Suprapubic skin (tissue), 3 donors: ENCODE results near the gene SEMA3D.

Experiments used
- CTCF ChIP-seq, 2 donors: fragments of 200-600 bp in 1 of 2; fragments of 450-650 bp in 1 of 2; sonication (generic) in 1 of 2; IDR thresholded peaks; one replicate each; pipeline ENCODE4 v1.5.1; 2016 to 2019; ENCODE audit warnings: antibody characterized with exemption in 2 of 2, mild to moderate bottlenecking in 1 of 2, moderate library complexity in 1 of 2
- EP300 ChIP-seq: sonication (generic); formaldehyde crosslinking; IDR thresholded peaks from one replicate; pipeline ENCODE4 v1.6.1; 2017; ENCODE audit warnings: antibody characterized with exemption
- POLR2A ChIP-seq, 2 donors: fragments of 450-650 bp; IDR thresholded peaks; one replicate each; pipeline ENCODE4 v1.6.1; 2017; ENCODE audit warnings: antibody characterized with exemption in 2 of 2, mild to moderate bottlenecking in 2 of 2, moderate library complexity in 2 of 2

GRCh38 chr7:85115862-85116261 is 71.0 kb downstream of the SEMA3D start:
- TF ChIP-seq CTCF (IDR thresholded peaks at IDR 0.05) (no peak), POLR2A (IDR thresholded peaks at IDR 0.05) (no peak), EP300 (no peak)
